Glutamatergic neuron (in vitro differentiated cells): Measurements from ENCODE around the gene KDM4E. TPM values are rescaled to one million over a fixed set of nuclear protein-coding genes. Genes with fewer than 3 reads are reported as not detected.
"Not testable (repeated sequence)": the region's sequence is repeated elsewhere in the genome, so short reads cannot be mapped to it uniquely, and the experiment has no call there.

Experiments used
- DNase-seq: peaks from one replicate; pipeline ENCODE4 v3.0.0; 2022
- H3K27ac Mint-ChIP-seq: one replicate; pipeline ENCODE4 v1.8.0; 2020; ENCODE audit warnings: mild to moderate bottlenecking, mixed read lengths, inconsistent platforms; ENCODE audit not compliant: unreplicated experiment
- H3K27me3 Mint-ChIP-seq: one replicate; pipeline ENCODE4 v1.8.0; 2020; ENCODE audit warnings: mild to moderate bottlenecking, moderate library complexity, mixed read lengths, inconsistent platforms; ENCODE audit not compliant: unreplicated experiment
- H3K36me3 Mint-ChIP-seq: one replicate; pipeline ENCODE4 v1.8.0; 2020; ENCODE audit warnings: mild to moderate bottlenecking, mixed read lengths, inconsistent platforms; ENCODE audit not compliant: unreplicated experiment
- H3K4me1 Mint-ChIP-seq: one replicate; pipeline ENCODE4 v1.8.0; 2020; ENCODE audit warnings: mild to moderate bottlenecking, low read depth, mixed read lengths, inconsistent platforms; ENCODE audit not compliant: unreplicated experiment
- H3K4me3 Mint-ChIP-seq: one replicate; pipeline ENCODE4 v1.8.0; 2020; ENCODE audit warnings: mild to moderate bottlenecking, mixed read lengths, inconsistent platforms; ENCODE audit not compliant: unreplicated experiment
- H3K9me3 Mint-ChIP-seq: one replicate; pipeline ENCODE4 v1.8.0; 2020; ENCODE audit warnings: mild to moderate bottlenecking, moderate library complexity, mixed read lengths, inconsistent platforms; ENCODE audit not compliant: unreplicated experiment
- total RNA-seq: library from RNA; stranded (reverse); fragmentation: NEBNext Ultra II Directional; extraction: Animal tissue kit (Norgen Biotek cat#: 25700); gene quantifications from one replicate; pipeline ENCODE4 v1.2.1, GENCODE V29; 2021; ENCODE audit not compliant: unreplicated experiment
- TF ChIP-seq, protein P1 (sequence below): fragments of 200-600 bp; sonication (generic); IDR thresholded peaks from one replicate; pipeline ENCODE4 v1.5.0; 2021; ENCODE audit not compliant: partially characterized antibody, unreplicated experiment

KDM4E gene
- total RNA-seq, 1 donor from 2014 or later: 1.1 TPM

DNA sequence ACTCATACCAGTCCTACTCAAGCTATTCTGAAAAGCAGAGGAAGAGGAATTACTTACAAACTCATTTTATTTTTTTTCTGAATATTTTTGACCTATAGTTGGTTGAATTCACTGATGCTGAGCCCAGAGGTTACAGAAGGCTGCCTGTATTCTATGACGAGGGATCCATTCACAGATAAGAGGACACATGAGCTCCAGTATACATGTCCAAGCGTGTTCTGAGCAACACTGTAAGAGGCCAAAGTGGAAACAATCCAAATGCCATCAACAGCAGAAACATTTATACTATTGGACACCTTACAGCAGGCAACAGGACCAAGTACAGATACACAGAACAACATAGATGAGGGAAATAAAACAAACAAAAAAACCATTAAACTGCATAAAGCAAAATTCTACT lies 10.3 kb downstream of the KDM4E start:
- no peaks in the 10 kb centered on the region for H3K4me1 Mint-ChIP-seq
- peaks cover 2% of the 10 kb centered on the region for H3K9me3 Mint-ChIP-seq
- TF ChIP-seq, protein P1, sequence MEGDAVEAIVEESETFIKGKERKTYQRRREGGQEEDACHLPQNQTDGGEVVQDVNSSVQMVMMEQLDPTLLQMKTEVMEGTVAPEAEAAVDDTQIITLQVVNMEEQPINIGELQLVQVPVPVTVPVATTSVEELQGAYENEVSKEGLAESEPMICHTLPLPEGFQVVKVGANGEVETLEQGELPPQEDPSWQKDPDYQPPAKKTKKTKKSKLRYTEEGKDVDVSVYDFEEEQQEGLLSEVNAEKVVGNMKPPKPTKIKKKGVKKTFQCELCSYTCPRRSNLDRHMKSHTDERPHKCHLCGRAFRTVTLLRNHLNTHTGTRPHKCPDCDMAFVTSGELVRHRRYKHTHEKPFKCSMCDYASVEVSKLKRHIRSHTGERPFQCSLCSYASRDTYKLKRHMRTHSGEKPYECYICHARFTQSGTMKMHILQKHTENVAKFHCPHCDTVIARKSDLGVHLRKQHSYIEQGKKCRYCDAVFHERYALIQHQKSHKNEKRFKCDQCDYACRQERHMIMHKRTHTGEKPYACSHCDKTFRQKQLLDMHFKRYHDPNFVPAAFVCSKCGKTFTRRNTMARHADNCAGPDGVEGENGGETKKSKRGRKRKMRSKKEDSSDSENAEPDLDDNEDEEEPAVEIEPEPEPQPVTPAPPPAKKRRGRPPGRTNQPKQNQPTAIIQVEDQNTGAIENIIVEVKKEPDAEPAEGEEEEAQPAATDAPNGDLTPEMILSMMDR: no peak
- no peaks in the 10 kb centered on the region for H3K27me3 Mint-ChIP-seq
- no peak for DNase-seq
- H3K4me3 Mint-ChIP-seq: no peak overlapping the region
- no peak overlapping the region for H3K27ac Mint-ChIP-seq
- H3K36me3 Mint-ChIP-seq: no peaks in the 10 kb centered on the region

DNA sequence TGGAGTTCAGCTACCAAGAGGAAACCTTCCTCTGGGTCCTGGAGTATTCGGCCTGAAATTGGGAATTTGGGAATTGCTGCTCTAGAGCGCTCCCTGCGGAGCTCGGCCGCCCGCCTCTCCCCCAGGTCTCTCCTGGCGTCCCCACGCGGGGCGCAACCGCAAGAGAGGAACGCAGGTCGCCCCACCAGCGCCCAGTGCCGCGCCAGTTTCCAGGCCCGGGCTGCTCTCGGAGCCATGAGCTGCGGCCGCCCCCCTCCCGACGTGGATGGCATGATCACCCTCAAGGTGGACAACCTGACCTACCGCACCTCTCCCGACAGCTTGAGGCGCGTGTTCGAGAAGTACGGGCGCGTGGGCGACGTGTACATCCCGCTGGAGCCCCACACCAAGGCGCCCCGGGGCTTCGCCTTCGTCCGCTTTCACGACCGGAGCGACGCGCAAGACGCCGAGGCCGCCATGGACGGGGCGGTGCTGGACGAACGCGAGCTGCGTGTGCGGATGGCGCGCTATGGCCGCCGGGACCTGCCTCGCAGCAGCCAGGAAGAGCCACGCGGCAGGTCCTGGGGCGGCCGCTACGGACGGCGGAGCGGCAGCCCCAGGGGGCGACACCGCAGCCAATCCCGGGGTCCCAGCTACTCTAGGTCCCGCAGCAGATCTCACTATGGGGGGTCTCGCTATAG lies 12.4 kb downstream of the KDM4E start:
- H3K27me3 Mint-ChIP-seq, H3K36me3 Mint-ChIP-seq, DNase-seq, H3K4me3 Mint-ChIP-seq, H3K9me3 Mint-ChIP-seq, H3K4me1 Mint-ChIP-seq, H3K27ac Mint-ChIP-seq: not testable (repeated sequence)

DNA sequence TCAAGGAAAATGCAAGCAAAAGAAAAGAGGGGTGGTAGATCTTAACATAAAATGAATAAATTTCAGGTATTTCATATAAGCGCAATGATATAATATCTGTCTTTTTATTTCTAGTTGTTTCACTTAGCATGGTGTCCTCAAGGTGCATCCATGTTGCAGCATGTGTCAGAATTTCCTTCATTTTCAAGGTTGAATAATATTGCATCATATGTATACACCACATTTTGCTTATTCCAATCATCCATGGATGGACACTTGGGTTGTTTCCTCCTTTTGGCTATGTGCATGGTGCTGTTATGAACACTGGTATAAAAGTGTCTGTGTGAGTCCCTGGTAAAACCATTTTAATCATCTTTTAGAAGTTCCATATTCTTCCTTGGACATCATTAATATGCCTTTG lies 17.2 kb downstream of the KDM4E start:
- H3K27ac Mint-ChIP-seq: no peak overlapping the region

DNA sequence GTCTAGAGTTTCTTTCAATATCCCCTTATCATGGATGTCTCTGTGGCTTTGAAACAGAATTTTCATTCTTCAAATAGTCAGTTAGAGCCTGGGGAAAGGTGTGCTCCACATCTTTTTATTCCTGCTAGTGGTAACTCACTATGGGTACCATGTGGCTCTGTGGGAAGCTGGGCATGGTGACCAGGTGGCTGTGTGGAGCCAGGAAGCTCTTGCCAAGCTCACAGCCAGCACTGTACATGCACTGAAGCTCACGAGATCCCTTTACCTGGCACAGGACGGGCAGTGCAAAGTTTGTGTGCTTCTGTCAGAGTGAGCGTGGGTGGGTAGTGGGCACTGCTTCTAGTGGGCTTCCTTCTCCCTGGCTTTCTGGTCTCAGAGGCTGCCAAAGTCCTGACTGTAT lies 17.8 kb downstream of the KDM4E start:
- Mint-ChIP-seq H3K4me1 (no peaks in the 10 kb centered on the region), H3K27ac (no peak overlapping the region), H3K27me3 (no peaks in the 10 kb centered on the region)

More for the DNA sequence above, 17.2 kb downstream of the KDM4E start:
- no peak overlapping the region for H3K4me3 Mint-ChIP-seq
- TF ChIP-seq, protein P1: no peak
- no peaks in the 10 kb centered on the region for H3K36me3 Mint-ChIP-seq
- peaks cover 2% of the 10 kb centered on the region for H3K9me3 Mint-ChIP-seq
- no peaks in the 10 kb centered on the region for H3K27me3 Mint-ChIP-seq
- DNase-seq: no peak
- H3K4me1 Mint-ChIP-seq: no peaks in the 10 kb centered on the region

DNA sequence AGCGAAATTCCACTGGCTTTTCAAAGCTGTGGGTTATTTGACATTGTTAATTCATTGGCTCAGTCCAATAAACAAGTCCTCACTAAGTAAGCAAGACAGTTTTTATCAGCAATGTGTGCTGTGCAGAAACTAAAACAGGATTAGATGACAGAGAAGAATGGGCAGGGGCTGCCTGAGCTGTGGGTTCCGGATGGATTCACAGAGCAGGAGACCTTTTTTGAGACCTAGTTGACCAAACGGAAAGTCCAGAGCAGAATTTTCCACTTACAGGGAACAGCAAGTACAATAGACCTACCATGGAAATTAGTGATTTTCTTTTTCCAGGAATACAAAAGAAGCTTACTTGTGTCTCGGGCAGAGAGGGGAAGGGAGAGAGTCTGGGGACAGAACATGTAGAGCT lies 19.0 kb downstream of the KDM4E start:
- TF ChIP-seq, protein P1: no peak
- H3K4me1 Mint-ChIP-seq: no peaks in the 10 kb centered on the region
- H3K36me3 Mint-ChIP-seq: no peaks in the 10 kb centered on the region
- H3K27me3 Mint-ChIP-seq: no peaks in the 10 kb centered on the region
- no peaks in the 10 kb centered on the region for H3K9me3 Mint-ChIP-seq
- no peak for DNase-seq
- no peak overlapping the region for H3K27ac Mint-ChIP-seq
- H3K4me3 Mint-ChIP-seq: no peak overlapping the region

More for the DNA sequence above, 17.8 kb downstream of the KDM4E start:
- TF ChIP-seq, protein P1: no peak
- no peak for DNase-seq
- Mint-ChIP-seq H3K9me3 (peaks cover 2% of the 10 kb centered on the region), H3K36me3 (no peaks in the 10 kb centered on the region), H3K4me3 (no peak overlapping the region)
